Activated CD4-positive, alpha-beta T cell treated with anti-CD3 and anti-CD28 coated beads for 36 hours (primary cell): ENCODE data around the gene MED17. TPM values are rescaled to one million over a fixed set of nuclear protein-coding genes. Genes with fewer than 3 reads are reported as not detected.

ENCODE experiments used
- ATAC-seq: fragments of 200-7000 bp; cut with Tn5 transposase; one replicate; pipeline ENCODE4 v1.10.0; 2021; ENCODE audit warnings: mild to moderate bottlenecking, moderate library complexity
- CTCF ChIA-PET: fragments of 350-600 bp; sonication (Branson Sonifier 250); formaldehyde crosslinking; loops from one replicate; lab custom pipeline; 2021; ENCODE audit warnings: antibody characterized with exemption; lab: Charles Lee
- POLR2A ChIA-PET: fragments of 350-600 bp; sonication (Branson Sonifier 250); formaldehyde crosslinking; loops from one replicate; lab custom pipeline; 2021; ENCODE audit warnings: antibody characterized with exemption, inconsistent platforms; lab: Charles Lee
- DNase-seq: peaks from one replicate; pipeline ENCODE4 v3.0.0-alpha.2; 2020
- H3K27ac Mint-ChIP-seq: one replicate; pipeline ENCODE4 v1.8.0; 2021; ENCODE audit warnings: mixed read lengths
- H3K27me3 Mint-ChIP-seq: one replicate; pipeline ENCODE4 v1.8.0; 2021; ENCODE audit warnings: mixed read lengths
- H3K36me3 Mint-ChIP-seq: one replicate; pipeline ENCODE4 v1.8.0; 2021; ENCODE audit warnings: low read depth, mixed read lengths
- H3K4me1 Mint-ChIP-seq: one replicate; pipeline ENCODE4 v1.8.0; 2021; ENCODE audit warnings: mixed read lengths
- H3K4me3 Mint-ChIP-seq: one replicate; pipeline ENCODE4 v1.8.0; 2021; ENCODE audit warnings: mild to moderate bottlenecking, moderate library complexity, mixed read lengths
- H3K9me3 Mint-ChIP-seq: one replicate; pipeline ENCODE4 v1.8.0; 2021; ENCODE audit warnings: low read depth, mixed read lengths
- intact Hi-C, 2 experiments: fragments of 100-400 bp; cut with DNase I in 1 of 2; cut with micrococcal nuclease in 1 of 2; formaldehyde crosslinking; loops; one replicate each; pipeline versions ENCODE4 v1.14.2 to v1.15.1; 2022 to 2024; cut with DNase I, micrococcal nuclease
- total RNA-seq, 2 experiments: library from RNA; stranded (reverse); gene quantifications; one replicate each; pipeline ENCODE4 v1.2.3, GENCODE V29; 2021

The MED17 gene
- total RNA-seq, 2 experiments from 2014 or later = 28.6 to 29.9 TPM

GRCh38 chr11:93775289-93775688 lies 8.8 kb upstream of the MED17 start:
- Mint-ChIP-seq H3K27me3 (no peaks in the 10 kb centered on the region), H3K4me3 (no peak overlapping the region), H3K27ac (no peak overlapping the region), H3K9me3 (no peaks in the 10 kb centered on the region), H3K36me3 (peaks cover 13% of the 10 kb centered on the region), H3K4me1 (no peaks in the 10 kb centered on the region)
- peak; percentile 18 for DNase-seq
- CTCF ChIA-PET = no interaction called here
- intact Hi-C loops = no loop called here
- no peak for ATAC-seq
- POLR2A ChIA-PET = no interaction called here

GRCh38 chr11:93783362-93783761 lies 720 bp upstream of the MED17 start:
- POLR2A ChIA-PET = interaction anchor here (1.3 to 2.9 kb wide), 3 partner anchors 42 to 345 kb away, joined by 8 to 62 read pairs (median 10); partner anchors contain the start of genes C11orf54, PANX1 and TAF1D
- Mint-ChIP-seq H3K36me3 (peaks cover 31% of the 10 kb centered on the region), H3K27ac (peak overlapping the region; percentile 99), H3K4me3 (peak overlapping the region; percentile 89), H3K9me3 (no peaks in the 10 kb centered on the region), H3K4me1 (peaks cover 39% of the 10 kb centered on the region), H3K27me3 (no peaks in the 10 kb centered on the region)
- CTCF ChIA-PET = interaction anchor here (0.7 to 2.6 kb wide), 10 partner anchors 10 to 100 kb away, joined by 3 to 23 read pairs (median 4); partner anchors contain the start of genes C11orf54 and TAF1D
- ATAC-seq (no peak), DNase-seq (no peak)
- intact Hi-C loops = loop anchor here (5.0 to 10.0 kb wide), 7 partner anchors 121 to 1284 kb away; partner anchors contain the start of genes ANKRD49 (in 1 of the 2), CEP295 (in 1 of the 2), CWC15 (in 1 of the 2) and KDM4D (in 1 of the 2)

GRCh38 chr11:93783765-93784144 lies 327 bp upstream of the MED17 start:
- Mint-ChIP-seq H3K4me3 (peak overlapping the region; percentile 89), H3K27ac (peak overlapping the region; percentile 99), H3K36me3 (peaks cover 33% of the 10 kb centered on the region), H3K27me3 (no peaks in the 10 kb centered on the region), H3K9me3 (no peaks in the 10 kb centered on the region), H3K4me1 (peaks cover 40% of the 10 kb centered on the region)
- CTCF ChIA-PET = interaction anchor here (0.6 to 1.4 kb wide), 12 partner anchors 9 to 667 kb away, joined by 3 to 23 read pairs (median 4); partner anchors contain the start of genes C11orf54 and TAF1D
- POLR2A ChIA-PET = interaction anchor here (0.8 to 2.9 kb wide), 6 partner anchors 11 to 345 kb away, joined by 3 to 62 read pairs (median 6); partner anchors contain the start of genes C11orf54, PANX1 and TAF1D
- ATAC-seq (peak; percentile 34), DNase-seq (no peak)
- intact Hi-C loops = loop anchor here (1.0 to 10.0 kb wide), 13 partner anchors 42 to 1284 kb away; partner anchors contain the start of genes ANKRD49 (in 2 of the 2), C11orf54 (in 2 of the 2), CEP295 (in 2 of the 2) and MRE11 (in 2 of the 2)

GRCh38 chr11:93784935-93785360 lies 866 bp downstream of the MED17 start:
- H3K27ac Mint-ChIP-seq = peak overlapping the region; percentile 99
- ATAC-seq (peak; percentile 28), DNase-seq (peak; percentile 59)
- H3K36me3 Mint-ChIP-seq = peaks cover 36% of the 10 kb centered on the region
- no peaks in the 10 kb centered on the region for H3K27me3 Mint-ChIP-seq
- CTCF ChIA-PET = no interaction called here
- no peaks in the 10 kb centered on the region for H3K9me3 Mint-ChIP-seq
- POLR2A ChIA-PET = no interaction called here
- peak overlapping the region; percentile 89 for H3K4me3 Mint-ChIP-seq
- intact Hi-C loops = loop anchor here (1.0 to 10.0 kb wide), 13 partner anchors 44 to 1282 kb away; partner anchors contain the start of genes ANKRD49 (in 2 of the 2), C11orf54 (in 2 of the 2), CEP295 (in 2 of the 2) and MRE11 (in 2 of the 2)
- peaks cover 42% of the 10 kb centered on the region for H3K4me1 Mint-ChIP-seq

DNA sequence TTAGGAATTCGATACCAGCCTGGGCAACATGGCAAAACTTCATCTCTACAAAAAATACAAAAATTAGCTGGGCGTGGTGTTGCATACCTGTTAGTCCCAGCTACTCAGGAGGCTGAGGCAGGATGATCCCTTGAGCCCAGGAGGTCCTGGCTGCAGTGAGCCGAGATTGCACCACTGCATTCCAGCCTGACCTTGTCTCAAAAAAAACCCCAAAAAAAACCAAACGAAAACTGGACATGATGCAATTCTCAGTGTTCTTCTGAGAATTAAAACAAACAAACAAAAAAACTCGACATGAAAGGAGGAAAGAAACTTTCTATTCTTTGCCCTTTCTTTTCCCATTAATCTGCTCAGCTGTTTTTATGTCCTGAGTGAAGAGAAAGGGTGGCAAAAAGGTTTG lies 7.4 kb downstream of the MED17 start:
- Mint-ChIP-seq H3K4me3 (no peak overlapping the region), H3K27ac (no peak overlapping the region), H3K9me3 (no peaks in the 10 kb centered on the region), H3K36me3 (peaks cover 63% of the 10 kb centered on the region), H3K27me3 (no peaks in the 10 kb centered on the region), H3K4me1 (peaks cover 21% of the 10 kb centered on the region)
- CTCF ChIA-PET = interaction anchor here (1.2 kb wide), 1 partner anchor 9 kb away, joined by 3 read pairs; no protein-coding TSS in a partner anchor
- DNase-seq (no peak), ATAC-seq (no peak)
- intact Hi-C loops = no loop called here
- POLR2A ChIA-PET = interaction anchor here (0.6 to 2.8 kb wide), 3 partner anchors 9 to 340 kb away, joined by 3 to 13 read pairs (median 3); partner anchors contain the start of genes C11orf54 and TAF1D

DNA sequence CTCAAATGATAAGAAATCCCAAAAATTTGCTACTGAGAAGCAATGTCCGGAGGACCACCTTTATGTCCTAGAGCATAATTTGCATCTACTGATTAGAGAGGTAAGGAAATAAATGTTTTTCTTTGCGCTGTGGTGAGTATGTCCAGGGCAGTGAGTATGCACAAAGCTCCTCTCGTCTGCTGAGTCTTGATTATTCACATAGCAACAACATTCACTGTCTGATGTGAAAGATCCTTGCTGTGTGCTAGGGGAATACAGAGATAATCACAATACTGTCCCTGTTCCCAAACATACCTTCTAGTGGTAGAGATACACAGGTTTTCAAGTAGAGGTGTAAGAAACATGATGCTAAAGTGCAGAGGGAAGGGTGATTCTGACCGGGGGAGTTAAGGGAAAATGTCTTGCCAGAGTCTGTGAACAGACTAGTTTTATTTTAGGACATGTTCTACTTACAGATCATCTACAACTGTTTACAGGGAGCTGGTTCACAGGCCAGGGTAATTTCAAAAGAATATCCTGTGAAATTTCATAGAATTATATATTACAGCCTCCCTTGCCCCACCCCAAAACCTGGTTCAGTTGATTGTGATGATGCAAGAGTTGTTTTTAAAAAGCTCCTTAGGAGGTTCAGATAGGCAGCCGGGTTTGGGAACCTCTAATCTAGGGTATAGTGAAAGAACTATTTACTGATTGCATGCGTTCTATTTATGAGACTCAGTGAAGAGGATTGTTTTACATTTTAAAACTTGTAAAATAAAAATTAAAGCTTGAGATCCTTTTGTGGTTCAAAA lies 12.6 kb downstream of the MED17 start:
- Mint-ChIP-seq H3K27ac (no peak overlapping the region), H3K27me3 (no peaks in the 10 kb centered on the region), H3K4me1 (peaks cover 3% of the 10 kb centered on the region), H3K36me3 (peaks cover 58% of the 10 kb centered on the region), H3K9me3 (no peaks in the 10 kb centered on the region), H3K4me3 (no peak overlapping the region)
- ChIA-PET CTCF (interaction anchor here (0.6 kb wide), 1 partner anchor 54 kb away, joined by 3 read pairs; no protein-coding TSS in a partner anchor), POLR2A (interaction anchor here (1.1 kb wide), 2 partner anchors 55 to 68 kb away, joined by 3 to 6 read pairs; partner anchors contain the start of genes C11orf54 and TAF1D)
- intact Hi-C loops = no loop called here
- ATAC-seq (no peak), DNase-seq (no peak)

GRCh38 chr11:93801366-93801765 lies 17.3 kb downstream of the MED17 start:
- DNase-seq = no peak

DNA sequence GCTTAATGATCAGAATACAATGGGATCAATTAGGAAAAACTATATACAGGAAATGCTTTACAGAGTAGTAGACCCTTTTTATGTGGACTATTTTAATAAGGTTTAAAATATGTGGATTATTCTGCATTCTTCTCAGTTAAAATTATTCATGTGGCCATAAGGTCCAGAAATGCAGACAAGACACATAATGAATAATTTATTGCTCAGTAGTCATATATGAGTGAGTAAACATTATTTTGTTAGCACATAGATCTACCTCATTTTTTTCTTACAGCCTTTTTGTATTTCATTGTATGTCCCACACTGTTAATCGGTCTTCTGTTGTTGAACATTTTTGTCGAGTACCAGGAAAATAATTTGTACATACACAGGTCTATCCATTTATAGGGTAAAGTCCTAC lies 20.8 kb downstream of the MED17 start:
- Mint-ChIP-seq H3K27ac (peak overlapping the region; percentile 25), H3K9me3 (no peaks in the 10 kb centered on the region), H3K4me3 (no peak overlapping the region), H3K4me1 (no peaks in the 10 kb centered on the region), H3K27me3 (no peaks in the 10 kb centered on the region), H3K36me3 (peaks cover 45% of the 10 kb centered on the region)
- DNase-seq = no peak
- POLR2A ChIA-PET = no interaction called here
- ATAC-seq = no peak
- intact Hi-C loops = no loop called here
- CTCF ChIA-PET = no interaction called here

More at GRCh38 chr11:93801366-93801765, 17.3 kb downstream of the MED17 start:
- Mint-ChIP-seq H3K4me1 (no peaks in the 10 kb centered on the region), H3K36me3 (peaks cover 44% of the 10 kb centered on the region), H3K4me3 (no peak overlapping the region), H3K27me3 (no peaks in the 10 kb centered on the region), H3K9me3 (no peaks in the 10 kb centered on the region), H3K27ac (no peak overlapping the region)
- intact Hi-C loops = no loop called here
- CTCF ChIA-PET = interaction anchor here (0.8 to 0.9 kb wide), 2 partner anchors 10 to 117 kb away, joined by 3 read pairs; no protein-coding TSS in a partner anchor
- POLR2A ChIA-PET = interaction anchor here (1.3 to 2.3 kb wide), 2 partner anchors 9 to 11 kb away, joined by 3 to 13 read pairs; no protein-coding TSS in a partner anchor
- ATAC-seq = no peak

GRCh38 chr11:93807980-93808379 lies 23.9 kb downstream of the MED17 start:
- POLR2A ChIA-PET = no interaction called here

DNA sequence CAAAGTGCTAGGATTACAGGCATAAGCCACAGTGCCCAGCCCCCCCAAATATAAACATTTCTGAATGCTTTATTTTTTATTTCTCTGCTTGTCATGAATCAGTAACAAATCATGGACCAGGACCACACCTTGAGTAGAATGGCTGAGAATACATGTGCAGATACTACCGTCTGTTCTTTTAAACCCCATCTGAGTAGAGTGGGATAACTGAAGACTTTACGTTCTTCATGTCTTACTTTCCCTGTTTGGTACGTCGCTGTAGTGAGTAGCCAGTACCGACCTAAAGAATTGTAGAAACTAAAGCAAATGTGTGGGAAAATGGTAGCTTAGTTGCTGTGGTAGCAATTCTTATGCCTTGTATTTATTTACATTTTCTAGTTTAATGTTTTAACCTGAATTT lies 29.9 kb downstream of the MED17 start:
- H3K9me3 Mint-ChIP-seq = no peaks in the 10 kb centered on the region
- ATAC-seq (no peak), DNase-seq (no peak)
- intact Hi-C loops = no loop called here
- no peaks in the 10 kb centered on the region for H3K27me3 Mint-ChIP-seq
- H3K4me3 Mint-ChIP-seq = no peak overlapping the region
- H3K4me1 Mint-ChIP-seq = no peaks in the 10 kb centered on the region
- H3K27ac Mint-ChIP-seq = no peak overlapping the region
- CTCF ChIA-PET = no interaction called here
- POLR2A ChIA-PET = no interaction called here
- H3K36me3 Mint-ChIP-seq = peaks cover 47% of the 10 kb centered on the region

More at GRCh38 chr11:93807980-93808379, 23.9 kb downstream of the MED17 start:
- no peak overlapping the region for H3K4me3 Mint-ChIP-seq
- H3K27me3 Mint-ChIP-seq = no peaks in the 10 kb centered on the region
- CTCF ChIA-PET = interaction anchor here (0.7 kb wide), 1 partner anchor 1129 kb away, joined by 3 read pairs; no protein-coding TSS in a partner anchor
- no peaks in the 10 kb centered on the region for H3K4me1 Mint-ChIP-seq
- peaks cover 49% of the 10 kb centered on the region for H3K36me3 Mint-ChIP-seq
- intact Hi-C loops = no loop called here
- ATAC-seq = no peak
- H3K27ac Mint-ChIP-seq = no peak overlapping the region
- H3K9me3 Mint-ChIP-seq = no peaks in the 10 kb centered on the region
- no peak for DNase-seq
